Stimulated activated CD4-positive, alpha-beta T cell treated with anti-CD3 and anti-CD28 coated beads, Interleukin-15, amount 100 ng/mL, for 48 hours (primary cell): ENCODE measurements around the gene SNX21.
"Not testable (repeated sequence)": the region's sequence is repeated elsewhere in the genome, so short reads cannot be mapped to it uniquely, and the experiment has no call there.

ENCODE experiments used
- DNase-seq, 2 donors: peaks; one replicate each; pipeline ENCODE4 v3.0.0-alpha.2; 2020; ENCODE audit warnings: low read depth in 2 of 2

SNX21 gene

DNA sequence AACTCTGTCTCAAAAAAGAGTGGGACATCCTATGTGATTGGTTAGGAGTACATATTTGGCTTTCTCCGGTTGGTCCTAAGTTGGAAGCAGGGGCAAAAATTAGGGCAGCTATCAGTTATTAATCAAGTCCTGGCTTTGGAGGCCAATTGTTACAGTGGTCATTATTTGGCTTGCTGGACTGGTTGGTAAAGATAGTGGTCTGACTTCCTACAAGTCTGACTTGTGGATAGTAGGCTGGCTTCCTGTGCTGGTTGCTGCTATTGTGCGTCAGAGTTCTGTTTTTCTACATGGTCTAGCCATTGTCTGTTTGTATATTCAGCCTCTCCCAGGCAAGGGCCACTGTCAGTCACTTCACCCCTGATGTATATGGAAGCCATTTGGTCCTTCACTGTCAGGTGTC, 16.6 kb downstream of the SNX21 start:
- no peak for DNase-seq

DNA sequence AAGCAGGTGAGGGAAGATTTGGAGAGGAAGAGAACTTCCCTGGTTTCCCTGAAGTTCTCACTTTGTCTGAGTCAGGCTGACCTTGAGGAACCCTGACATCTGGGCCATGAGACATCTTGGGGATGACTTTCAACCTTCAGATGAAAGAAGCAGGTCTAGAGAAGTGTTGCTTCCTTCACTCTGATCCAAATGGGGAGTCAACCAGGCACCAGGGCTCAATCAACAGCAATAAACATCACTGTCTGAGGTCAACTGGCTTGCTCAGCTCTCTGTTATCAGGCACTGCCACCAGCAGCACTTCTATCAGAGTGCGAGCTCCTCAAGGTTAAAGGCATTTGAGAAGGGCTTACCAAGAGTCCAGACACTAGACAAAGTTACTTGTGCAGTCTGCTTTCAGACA, 17.3 kb downstream of the SNX21 start:
- no peak for DNase-seq

DNA sequence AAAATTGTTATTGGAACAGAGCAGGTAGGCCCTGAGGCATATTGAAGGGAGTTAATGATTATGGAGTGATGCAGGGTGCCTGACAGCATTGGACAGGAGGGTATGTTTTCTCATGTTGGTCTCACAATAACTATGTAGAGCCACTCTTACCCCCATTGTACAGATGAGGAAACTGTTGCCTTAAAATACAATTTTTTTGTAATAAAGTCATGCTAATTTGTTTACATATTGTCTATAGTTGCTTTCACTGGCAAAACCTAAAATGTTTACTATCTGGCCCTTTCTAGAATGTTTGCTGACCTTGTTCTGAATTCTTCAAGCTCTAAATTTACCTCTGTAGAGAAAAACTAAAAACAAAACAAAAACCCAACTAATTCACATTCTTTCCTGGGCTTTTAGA, 17.9 kb downstream of the SNX21 start:
- no peak for DNase-seq

DNA sequence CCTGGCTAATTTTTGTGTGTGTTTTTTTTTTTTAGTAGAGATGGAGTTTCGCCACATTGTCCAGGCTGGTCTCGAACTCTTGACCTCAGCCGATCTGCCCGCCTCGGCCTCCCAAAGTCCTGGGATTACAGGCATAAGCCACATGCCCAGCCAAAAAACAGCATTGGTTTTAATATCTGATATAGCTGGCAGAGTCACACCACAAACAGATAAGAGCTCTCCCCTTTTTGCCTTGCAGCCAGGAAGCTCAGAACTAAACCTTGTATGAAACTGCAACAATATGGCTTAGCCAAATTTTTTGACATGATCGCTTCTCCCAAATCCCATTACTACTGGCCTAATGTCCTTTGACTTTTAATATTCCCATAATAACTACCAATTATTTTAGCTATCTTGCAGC, 18.7 kb downstream of the SNX21 start:
- no peak for DNase-seq

DNA sequence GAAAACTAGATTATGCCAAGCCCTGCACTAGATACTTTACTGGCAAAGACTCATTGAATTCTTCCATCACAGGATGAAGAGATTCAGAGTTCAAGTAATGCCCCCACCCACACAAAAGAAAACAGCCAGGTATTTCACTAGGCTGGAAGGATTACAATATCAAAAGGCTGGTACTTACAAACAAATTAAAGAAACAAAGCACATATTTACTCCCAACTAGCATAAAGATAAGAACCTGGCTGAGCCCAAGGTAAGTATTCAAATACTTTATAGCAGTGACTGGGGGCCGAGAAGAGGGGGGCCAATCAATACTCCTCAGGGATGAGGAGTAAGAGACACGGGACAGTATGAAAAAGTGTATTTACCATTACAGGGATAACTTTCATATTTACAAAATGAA, 19.9 kb downstream of the SNX21 start:
- DNase-seq, result no peak

DNA sequence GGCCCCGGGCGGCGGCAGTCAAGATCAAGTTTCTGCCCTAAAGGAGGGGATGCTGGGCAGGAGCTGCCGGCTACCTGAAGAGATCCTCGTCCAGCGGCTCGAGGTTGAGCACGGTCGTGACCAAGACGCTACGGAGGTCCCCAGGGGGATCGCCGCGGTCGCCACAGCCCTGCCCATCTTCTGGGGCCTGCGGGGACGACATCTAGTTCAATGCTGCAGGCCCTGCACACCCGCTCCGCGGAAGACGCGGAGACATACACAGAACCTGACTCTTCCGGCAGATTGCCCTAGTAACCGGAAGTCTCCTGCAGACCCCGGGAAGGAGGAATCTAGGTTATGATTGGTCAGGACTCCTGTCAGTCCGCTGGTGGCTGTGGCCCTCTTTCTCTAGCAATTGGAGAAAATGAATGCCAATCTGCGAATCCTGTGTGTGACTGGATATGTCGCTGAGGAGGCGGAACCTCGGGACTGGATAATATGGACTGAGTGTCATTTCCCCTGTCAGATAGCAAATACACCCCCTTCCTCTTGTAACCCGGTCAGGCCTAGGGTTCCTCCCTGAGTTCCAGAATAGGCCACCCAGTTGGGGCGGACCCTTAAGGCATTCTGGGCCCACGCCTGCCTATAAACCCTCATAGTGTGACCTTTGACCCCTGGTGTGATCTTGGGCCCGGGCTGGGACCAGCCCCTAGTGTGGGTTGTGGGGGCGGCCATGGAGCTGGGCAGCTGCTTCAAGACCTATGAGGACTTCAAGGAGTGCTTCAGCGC, 23.7 kb downstream of the SNX21 start, which contains the start of the genes ACOT8 and ZSWIM3:
ACOT8 (minus strand) TSS at position 279 of the 768 bp plus-strand sequence; CDS start at position 202, 77 bp downstream.
ZSWIM3 (plus strand) TSS at position 501 of the 768 bp plus-strand sequence; CDS start at position 713, 212 bp downstream.
- DNase-seq, result peak; percentile 90 to 94

DNA sequence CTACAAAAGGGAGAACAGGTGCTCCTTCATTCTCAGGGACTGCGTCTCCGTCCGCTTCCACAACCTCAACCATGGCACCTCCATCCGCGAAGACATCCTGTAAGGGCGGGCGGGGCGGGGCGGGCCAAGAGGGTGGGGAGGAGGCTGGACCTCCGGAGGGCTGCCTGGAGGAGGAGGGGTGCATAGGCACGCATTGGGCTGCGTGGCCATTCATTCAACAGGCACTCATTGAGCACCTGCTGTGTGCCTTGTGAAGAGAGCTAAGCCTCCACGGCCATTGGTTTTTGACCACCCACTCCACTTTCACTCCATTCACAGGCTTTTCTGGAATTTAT, 24.2 kb downstream of the SNX21 start:
- peak; percentile 31 to 40 for DNase-seq

DNA sequence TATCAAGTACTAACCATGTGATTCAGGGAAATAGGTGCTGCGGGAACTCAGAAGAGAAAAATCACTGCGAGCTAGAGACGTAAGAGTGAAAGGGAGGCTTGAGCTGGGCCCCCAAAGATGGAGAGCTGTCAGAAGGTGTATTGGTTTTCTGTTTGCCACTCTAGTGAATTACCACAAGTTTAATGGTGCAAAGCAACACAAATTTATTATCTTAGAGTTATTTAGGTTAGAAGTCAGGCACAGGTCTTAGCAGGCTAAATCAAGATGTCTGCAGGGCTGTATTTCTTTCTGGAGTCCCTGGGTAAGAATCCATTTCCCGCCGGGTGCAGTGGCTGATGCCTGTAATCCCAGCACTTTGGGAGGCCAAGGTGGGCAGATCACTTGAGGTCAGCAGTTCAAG, 26.3 kb downstream of the SNX21 start:
- no peak for DNase-seq

DNA sequence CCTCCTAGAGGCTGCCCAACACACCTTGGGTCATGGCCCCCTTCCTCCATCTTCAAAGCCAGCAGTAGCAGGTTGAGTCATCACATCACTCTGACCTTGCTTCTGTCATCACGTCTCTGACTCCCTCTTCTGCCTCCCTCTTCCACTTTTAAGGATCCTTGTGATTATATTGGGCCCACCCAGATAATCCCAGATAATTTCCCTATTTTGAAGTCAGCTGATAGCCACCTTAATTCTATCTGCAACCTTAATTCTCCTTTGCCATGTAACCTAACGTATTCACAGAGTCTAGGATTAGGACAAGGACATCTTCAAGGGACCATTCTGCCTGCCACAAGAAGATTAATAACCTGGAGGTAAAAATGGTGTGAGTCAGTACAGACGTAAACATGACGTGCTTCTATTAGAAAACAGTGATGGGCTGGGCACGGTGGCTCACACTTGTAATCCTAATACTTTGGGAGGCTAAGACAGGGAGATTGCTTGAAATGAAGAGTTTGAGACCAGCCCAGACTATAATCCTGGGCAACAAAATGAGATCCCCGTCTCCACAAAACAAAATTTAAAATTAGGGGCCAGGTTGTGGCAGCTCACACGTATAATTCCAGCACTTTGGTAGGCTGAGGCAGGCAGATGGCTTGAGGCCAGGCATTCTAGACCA, 27.1 kb downstream of the SNX21 start:
- DNase-seq, result no peak

DNA sequence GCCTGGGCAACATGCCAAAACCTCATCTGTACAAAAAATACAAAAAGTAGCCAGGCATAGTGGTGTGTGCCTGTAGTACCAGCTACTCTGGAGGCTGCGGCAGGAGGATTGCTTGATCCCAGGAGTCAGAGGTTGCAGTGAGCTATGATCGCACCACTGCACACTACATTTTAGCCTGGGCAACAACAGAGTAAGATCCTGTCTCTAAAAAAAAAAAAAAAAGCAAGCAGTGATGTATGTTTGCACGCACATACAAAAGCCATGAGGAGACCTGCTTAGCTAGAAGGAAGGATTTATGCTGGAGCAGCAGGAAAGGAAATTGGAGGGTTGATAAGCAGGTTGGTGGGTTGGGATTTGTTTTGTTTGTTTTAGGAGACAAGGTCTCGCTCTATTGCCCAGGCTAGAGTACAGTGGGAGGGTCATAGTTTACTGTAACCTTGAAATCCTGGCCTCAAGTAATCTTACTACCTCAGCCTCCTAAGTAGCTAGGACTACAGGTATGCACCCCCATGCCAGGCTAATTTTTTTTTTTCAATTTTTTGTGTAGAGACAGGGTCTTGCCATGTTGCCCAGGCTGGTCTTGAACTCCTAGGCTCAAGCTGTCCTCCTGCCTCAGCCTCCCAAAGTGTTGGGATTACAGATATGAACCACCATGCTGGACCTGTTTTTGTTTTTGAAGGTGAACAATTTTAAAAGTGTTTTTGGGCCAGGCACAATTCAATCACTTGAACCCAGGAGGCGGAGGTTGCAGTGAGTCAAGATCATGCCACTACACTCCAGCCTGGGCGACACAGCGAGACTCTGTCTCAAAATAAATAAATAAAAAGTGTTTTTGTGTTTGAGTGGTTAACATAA, 27.8 kb downstream of the SNX21 start:
- DNase-seq, result no peak

DNA sequence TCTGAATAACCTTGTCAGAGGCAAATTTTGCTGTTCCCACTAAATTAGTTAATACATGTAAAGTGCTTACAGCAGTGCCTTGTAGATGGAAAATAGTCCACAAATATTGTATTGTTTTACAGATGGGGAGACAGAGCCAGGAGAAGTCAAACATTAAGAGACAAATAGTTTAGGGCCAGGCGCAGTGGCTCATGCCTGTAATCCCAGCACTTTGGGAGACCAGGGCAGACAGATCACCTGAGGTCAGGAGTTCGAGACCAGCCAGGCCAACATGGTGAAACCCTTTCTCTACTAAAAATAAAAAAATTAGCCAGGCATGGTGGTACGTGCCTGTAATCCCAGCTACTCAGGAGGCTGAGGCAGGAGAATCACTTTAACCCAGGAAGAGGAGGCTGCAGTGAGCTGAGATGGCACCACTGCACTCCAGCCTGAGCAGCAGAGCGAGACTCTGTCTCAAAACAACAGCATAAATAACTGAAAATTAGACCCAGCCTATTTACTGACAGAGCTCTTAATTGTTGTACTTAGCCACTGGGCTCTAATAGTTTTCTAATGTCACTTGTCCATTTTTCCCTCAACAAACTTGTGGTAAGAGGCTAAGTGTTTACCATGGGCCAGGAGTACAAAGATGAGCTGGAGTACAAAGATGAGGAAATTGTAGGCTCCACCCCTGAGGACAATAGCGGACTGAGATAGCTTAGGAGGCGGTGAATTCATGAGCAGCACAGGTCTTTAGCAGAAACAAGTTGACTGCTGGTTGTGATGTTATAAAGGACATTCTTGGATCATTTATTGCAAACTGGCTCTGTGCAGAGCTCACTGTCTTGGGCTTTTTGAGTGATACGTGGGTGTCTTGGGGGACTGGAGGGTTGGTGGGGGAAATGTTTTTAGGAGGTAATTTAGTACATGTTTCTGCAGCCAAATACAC, 30.2 kb downstream of the SNX21 start:
- DNase-seq, result no peak

DNA sequence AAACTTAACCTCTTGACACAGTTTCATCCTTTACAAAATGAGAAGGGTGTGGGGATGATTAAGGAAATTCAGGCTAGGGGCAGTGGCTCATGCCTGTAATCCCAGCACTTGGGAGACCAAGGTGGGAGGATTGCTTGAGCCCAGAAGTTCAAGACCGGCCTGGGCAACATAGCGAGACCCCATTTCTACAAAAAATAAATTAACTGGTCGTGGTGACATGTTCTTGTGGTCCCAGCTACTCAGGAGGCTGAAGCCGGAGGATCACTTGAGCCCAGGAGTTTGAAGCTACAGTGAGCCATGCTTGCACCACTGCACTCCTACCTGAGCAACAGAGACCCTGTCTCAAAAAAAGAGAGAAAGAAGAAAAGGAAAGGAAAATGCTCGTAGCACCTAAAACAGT, 32.9 kb downstream of the SNX21 start:
- no peak for DNase-seq

DNA sequence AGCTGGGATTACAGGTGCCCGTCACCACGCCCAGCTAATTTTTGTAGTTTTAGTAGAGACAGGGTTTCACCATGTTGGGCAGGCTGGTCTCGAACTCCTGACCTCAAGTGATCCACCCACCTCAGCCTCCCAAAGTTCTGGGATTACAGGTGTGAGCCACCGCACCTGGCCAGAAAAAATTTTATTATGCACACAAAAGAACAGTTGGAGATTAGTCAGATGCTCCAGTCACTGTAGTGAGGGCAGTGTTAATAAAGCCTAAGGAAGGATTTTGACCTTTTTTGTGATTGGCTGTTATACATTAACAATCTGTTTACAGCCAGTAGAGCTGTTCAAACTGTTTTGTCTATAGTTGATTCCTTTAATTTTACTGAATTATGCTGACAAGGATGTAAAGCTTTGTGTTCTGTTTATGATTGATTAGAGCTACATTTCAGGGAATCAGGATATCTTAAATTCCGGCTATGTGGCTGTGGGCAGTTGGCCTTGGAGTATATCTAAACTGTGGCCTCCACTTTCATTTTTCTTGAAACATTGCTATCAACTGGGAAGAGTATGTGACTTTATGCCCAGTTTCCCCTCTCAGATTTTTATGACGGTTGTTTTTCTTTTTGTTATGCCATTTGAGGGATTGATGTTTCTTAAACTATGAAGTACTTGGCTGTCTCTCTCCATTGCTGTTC, 33.7 kb downstream of the SNX21 start:
- no peak for DNase-seq

DNA sequence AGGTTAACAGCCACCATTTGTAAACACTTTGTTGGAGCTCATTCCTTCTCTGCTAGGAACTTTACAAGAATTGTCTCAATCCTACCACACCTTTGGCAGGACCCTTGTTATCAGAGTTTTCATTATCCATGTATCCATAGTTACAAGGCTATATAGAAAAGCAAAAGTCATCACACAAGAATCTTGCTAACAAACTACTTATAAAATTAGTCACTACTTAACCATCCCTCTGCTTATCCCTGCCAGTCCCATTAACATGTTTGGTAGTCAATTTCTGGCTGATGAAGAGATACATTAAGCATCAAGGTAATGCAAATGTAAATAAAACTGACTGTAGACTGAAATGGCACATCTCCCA, 34.2 kb downstream of the SNX21 start:
- DNase-seq, result no peak

DNA sequence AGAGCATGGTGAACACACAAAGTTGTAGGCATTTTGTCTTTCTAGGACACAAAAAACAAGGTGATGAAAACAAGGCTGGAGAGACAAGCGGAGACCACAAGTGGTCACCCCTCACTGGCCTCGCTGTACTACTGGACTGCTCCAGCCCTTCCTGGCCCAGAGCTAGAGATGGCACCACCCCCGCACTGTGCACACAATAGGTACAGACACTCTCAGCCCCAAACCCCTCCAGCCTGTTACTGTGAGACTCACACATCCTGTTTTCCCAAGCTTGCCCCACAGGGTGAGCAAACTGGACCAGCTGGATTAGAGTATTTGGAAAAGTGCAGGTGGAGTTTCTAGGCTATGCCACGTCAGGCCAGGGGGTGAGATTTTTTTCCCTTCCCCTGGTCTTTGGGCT, 39.0 kb downstream of the SNX21 start:
- no peak for DNase-seq

DNA sequence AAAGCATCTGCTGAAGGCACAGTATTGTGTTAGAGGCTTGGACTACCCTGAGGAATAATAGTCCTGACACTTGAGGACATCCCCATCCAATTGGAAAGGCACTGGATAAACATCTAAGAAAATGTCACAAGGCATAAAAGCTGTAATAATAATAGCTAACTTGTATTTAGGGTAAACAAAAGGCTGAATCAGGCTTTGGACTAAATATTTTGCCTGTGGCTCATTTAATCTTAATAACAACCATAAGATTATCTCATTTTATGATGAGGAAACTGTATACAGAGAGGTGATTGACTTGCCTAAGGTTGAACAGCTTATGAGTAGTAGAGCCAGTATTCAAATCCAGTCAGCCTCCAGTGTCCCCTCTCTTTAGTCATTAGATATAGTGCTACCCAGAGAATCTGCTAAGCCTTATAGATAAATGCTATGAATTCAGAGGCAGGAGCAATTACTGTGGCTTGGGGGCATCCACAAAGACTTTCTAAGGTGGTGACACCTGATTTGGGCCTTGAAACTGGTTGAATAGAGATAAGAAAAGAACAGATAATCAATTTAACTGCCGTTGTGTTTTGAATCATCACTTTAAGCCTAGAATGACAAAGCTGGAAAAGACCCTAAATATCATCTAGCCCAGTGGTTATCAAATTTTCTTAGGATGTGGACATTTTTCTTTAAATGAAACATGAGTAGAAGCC, 40.0 kb downstream of the SNX21 start:
- no peak for DNase-seq

DNA sequence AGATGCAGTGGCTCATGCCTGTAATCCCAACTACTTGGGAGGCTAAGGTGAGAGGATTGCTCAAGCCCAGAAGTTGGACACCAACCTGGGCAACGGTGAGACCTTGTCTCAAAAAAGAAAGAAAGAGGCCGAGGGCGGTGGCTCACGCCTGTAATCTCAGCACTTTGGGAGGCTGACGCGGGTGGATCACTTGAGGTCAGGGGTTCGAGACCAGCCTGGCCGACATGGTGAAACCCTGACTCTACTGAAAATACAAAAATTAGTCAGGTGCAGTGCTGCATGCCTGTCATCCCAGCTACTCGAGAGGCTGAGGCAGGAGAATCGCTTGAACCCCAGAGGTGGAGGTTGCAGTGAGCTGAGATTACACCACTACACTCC, 40.5 kb downstream of the SNX21 start:
- DNase-seq, result not testable (repeated sequence)

DNA sequence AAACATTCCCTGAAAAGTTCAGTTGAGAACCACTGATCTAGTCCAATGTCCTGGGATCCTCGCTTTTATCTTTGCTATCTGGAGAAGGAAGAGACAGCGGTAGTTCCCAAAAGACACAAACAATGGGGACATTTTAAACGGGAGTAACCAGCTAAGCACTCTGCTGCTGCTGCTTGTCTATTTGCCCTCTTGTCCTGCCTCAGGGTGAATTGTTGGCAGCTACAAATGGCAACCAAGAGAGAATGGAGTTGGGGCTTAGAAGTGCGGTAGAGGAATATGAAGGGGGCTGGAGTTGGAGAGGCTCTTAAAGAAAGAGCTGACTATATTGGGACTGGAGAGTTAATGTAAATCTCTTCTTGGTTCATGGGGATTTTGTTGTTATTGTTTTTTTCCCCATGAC, 41.0 kb downstream of the SNX21 start:
- no peak for DNase-seq

DNA sequence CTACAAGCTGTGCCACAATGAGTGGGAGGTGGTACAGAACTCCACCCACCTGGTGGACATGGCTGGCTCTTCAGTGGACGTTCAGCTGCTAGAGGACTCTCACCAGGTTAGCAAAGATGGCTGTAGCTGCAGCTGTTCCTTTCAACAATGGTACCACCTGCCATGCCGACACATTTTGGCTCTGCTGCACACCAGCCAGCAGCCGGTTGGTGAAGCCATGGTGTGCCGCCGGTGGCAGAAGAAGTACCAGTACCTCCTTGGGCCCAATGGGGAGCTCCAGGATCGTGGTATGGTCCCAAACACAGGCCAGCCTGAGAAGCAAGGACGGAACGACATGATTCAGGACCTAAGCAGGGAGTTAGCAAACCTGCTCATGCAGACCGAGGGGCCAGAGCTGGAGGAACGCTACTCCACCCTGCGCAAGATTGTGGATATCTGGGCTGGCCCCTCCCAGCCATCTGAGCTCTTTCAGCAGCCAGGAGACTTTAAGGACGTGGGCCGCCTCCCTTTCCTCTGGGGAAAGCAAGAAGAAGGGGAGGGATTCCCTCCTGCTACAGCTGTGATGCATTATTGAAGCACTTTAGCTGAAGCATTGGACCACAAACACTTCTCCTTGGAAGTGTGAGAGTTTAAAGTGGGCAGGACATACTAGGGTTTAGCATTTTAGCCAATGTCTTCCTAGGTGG, 44.6 kb downstream of the SNX21 start:
- no peak for DNase-seq
